ENCODE results near the gene CEP68. TPM values are rescaled to one million over a fixed set of nuclear protein-coding genes. Genes with fewer than 3 reads are reported as not detected.
"Not testable (repeated sequence)": the region's sequence is repeated elsewhere in the genome, so short reads cannot be mapped to it uniquely, and the experiment has no call there.

The CEP68 gene
- total RNA-seq, 4 donors from 2014 or later: 14.1 to 55.0 (median 30.0) TPM

DNA sequence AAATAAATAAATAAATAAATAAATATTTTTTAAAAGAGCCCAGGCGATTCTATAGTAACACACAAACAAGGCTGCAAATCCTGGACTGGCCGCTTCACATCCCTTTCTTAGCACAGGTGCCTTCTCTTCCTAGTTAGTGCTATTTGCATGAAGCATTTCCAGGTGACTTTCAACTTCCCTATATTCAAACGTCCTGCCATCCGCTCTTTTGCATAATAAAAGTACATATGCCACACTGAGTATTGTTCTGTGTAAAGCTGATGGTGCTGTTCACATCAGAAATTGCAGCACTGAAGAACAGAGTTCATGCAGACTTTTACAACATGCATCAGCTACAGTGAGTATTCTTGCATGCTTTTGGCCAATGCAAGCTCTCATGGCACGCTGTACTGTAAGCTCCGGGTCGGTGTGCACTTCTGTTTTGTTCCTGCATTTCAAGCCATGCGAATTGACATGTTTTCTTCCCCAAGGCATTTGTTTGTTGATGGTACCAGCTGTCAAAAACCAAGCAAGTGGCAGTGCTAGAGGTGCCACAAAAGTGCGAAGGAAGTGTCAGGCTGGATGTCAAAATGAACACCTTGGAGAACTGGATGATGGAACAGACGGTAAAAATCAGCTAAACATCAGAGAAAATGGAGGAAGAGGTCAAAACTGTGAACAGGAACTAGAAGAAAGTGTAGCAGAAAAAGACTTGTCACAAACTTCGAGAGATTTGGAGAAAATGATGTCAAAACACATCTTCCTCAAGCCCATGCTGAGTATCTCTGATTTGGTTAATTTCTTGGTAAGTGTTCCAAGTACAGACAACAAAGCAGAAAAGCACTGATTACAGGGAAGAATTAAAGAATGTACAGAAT is 25.5 kb upstream of the CEP68 start:
- no peaks in the 10 kb centered on the region for H3K36me3 ChIP-seq
- H3K9me3 ChIP-seq: no peaks in the 10 kb centered on the region
- no peak overlapping the region for H3K27ac ChIP-seq
- H3K4me3 ChIP-seq: no peak overlapping the region
- intact Hi-C loops (cut with DNase I; ENCODE audit: low total_unique reads): no loop called here
- TF ChIP-seq, protein P1, sequence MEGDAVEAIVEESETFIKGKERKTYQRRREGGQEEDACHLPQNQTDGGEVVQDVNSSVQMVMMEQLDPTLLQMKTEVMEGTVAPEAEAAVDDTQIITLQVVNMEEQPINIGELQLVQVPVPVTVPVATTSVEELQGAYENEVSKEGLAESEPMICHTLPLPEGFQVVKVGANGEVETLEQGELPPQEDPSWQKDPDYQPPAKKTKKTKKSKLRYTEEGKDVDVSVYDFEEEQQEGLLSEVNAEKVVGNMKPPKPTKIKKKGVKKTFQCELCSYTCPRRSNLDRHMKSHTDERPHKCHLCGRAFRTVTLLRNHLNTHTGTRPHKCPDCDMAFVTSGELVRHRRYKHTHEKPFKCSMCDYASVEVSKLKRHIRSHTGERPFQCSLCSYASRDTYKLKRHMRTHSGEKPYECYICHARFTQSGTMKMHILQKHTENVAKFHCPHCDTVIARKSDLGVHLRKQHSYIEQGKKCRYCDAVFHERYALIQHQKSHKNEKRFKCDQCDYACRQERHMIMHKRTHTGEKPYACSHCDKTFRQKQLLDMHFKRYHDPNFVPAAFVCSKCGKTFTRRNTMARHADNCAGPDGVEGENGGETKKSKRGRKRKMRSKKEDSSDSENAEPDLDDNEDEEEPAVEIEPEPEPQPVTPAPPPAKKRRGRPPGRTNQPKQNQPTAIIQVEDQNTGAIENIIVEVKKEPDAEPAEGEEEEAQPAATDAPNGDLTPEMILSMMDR (IDR thresholded peaks at IDR 0.05): no peak
- TF ChIP-seq POLR2A (IDR thresholded peaks at IDR 0.05): no peak
- DNase-seq: no peak
- H3K27me3 ChIP-seq: no peaks in the 10 kb centered on the region
- no peaks in the 10 kb centered on the region for H3K4me1 ChIP-seq

DNA sequence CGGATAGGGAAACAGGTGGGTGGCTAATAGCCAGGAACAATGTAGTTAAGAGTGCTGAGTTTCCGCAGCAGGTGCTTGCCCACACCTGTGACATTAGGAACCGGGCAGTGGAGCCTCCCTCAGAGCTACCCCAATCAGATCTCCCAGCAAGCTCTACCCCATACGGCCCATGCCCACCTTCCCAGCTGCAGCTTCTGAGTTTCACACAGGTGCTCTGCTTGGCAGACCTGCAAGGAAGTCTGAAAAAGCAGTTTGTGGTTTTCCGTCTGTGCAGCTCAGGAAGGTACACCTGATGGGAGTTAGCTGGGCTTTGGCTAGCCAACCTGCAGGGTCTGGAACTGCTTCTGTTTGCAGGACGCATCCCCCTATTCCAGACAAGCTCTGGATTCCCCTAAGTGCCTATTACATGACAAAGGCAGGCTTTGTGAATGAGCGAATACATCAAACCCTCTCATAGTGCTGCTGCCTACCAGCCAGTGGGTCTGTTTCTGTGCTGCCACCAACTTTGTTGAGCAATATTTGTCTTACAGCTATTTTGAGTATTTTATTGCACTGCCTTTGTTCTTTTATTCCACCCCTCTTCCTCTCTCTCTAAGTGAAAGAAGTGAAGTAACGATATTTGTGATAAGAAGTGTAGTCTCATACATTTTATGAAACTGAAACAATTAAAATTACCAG is 24.7 kb upstream of the CEP68 start:
- TF ChIP-seq POLR2A (IDR thresholded peaks at IDR 0.05): no peak
- TF ChIP-seq, protein P1 (IDR thresholded peaks at IDR 0.05): no peak
- no peaks in the 10 kb centered on the region for H3K36me3 ChIP-seq
- DNase-seq: no peak
- peak overlapping the region in 1 of 2 donors; percentile 46 for H3K27ac ChIP-seq
- intact Hi-C loops (cut with DNase I; ENCODE audit: low total_unique reads): no loop called here
- H3K4me3 ChIP-seq: no peak overlapping the region
- H3K9me3 ChIP-seq: no peaks in the 10 kb centered on the region
- no peaks in the 10 kb centered on the region for H3K27me3 ChIP-seq
- H3K4me1 ChIP-seq: no peaks in the 10 kb centered on the region

DNA sequence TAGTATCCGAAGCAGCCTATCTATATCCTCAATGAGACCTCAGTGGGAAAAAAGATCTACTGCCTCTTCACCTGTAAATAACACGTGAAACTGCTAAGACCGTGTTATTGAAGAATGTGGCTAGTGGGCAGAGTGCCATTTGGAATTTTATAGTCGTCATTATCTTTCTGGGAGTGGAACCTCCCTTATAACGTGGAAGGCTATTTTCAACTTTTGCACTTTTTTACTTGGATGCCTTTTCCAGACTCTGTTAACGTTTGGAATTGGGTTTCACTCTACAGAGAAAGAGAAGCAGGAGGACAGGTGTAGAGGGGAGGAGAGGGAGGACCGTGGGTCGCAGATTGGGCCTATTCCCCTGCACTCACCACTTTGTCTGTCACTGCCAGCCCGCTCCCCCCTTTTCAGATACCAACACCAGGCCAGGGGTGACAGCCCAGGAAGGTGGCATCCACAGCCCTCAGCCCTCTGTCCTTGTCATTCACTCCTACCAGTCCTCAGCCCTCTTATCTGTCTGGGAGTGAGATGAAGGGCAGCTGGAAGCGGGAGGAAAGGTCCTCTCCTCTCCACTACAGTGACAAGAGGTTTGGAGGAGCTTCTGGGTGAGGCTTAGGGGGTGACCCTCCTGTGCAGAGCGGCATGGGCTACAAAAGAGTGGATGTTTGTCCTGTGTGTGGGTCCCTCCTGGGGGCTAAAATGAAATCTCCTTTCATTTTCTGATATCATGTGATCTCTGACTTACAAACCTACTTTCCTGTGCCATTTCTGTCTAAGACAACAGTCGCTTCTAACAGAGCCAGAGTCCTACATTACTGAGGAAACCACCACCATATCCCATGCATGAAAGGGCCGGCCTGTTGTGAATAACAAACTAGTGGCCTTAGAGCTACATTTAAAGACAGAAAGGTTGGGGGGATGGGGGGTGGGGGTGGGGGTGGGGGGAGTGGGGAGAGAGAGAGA is 23.9 kb upstream of the CEP68 start:
- H3K36me3 ChIP-seq: no peaks in the 10 kb centered on the region
- H3K9me3 ChIP-seq: no peaks in the 10 kb centered on the region
- no peak for DNase-seq
- TF ChIP-seq, protein P1 (IDR thresholded peaks at IDR 0.05): no peak
- TF ChIP-seq POLR2A (IDR thresholded peaks at IDR 0.05): no peak
- H3K4me1 ChIP-seq: no peaks in the 10 kb centered on the region
- H3K4me3 ChIP-seq: no peak overlapping the region
- H3K27me3 ChIP-seq: no peaks in the 10 kb centered on the region
- H3K27ac ChIP-seq: peak overlapping the region; percentile 26 to 46
- intact Hi-C loops (cut with DNase I; ENCODE audit: low total_unique reads): no loop called here

GRCh38 chr2:65033178-65033577 is 23.0 kb upstream of the CEP68 start:
- H3K27ac ChIP-seq: no peak overlapping the region
- no peak overlapping the region for H3K4me3 ChIP-seq
- H3K9me3 ChIP-seq: no peaks in the 10 kb centered on the region
- DNase-seq: no peak
- no peaks in the 10 kb centered on the region for H3K36me3 ChIP-seq
- H3K4me1 ChIP-seq: no peaks in the 10 kb centered on the region
- intact Hi-C loops (cut with DNase I; ENCODE audit: low total_unique reads): no loop called here
- no peak for TF ChIP-seq POLR2A (IDR thresholded peaks at IDR 0.05)
- TF ChIP-seq, protein P1 (IDR thresholded peaks at IDR 0.05): no peak
- no peaks in the 10 kb centered on the region for H3K27me3 ChIP-seq

DNA sequence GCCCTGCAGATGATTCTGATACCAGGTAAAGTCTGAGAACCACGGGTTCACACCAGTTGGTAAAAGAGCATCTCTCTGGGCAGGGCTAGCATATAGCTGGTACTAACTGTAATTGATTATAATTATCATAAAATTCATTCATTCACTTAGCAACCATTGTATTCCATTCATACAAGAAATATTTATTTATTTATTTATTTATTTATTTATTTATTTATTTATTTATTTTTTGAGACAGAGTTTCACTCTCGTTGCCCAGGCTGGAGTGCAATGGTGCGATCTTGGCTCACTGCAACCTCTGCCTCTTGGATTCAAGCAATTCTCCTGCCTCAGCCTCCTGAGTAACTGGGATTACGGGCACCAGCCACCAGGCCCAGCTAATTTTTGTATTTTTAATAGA is 22.5 kb upstream of the CEP68 start:
- H3K4me1 ChIP-seq; H3K4me3 ChIP-seq; DNase-seq; intact Hi-C loops (cut with DNase I; ENCODE audit: low total_unique reads); H3K27me3 ChIP-seq; H3K27ac ChIP-seq; H3K9me3 ChIP-seq; H3K36me3 ChIP-seq: not testable (repeated sequence)

Measured in uterus (tissue), 4 donors.